ENCODE results near the gene TOMT. TPM values are rescaled to one million over a fixed set of nuclear protein-coding genes. Genes with fewer than 3 reads are reported as not detected.

Gene TOMT
- total RNA-seq, 1 experiment from 2014 or later, result not detected

GRCh38 chr11:72100009-72100408, 5.7 kb upstream of the TOMT start:
- CTCF ChIA-PET, result interaction anchor here (0.6 to 1.3 kb wide), 4 partner anchors 8 to 62 kb away, joined by 3 to 4 read pairs (median 4); no protein-coding TSS in a partner anchor
- no peak for TF ChIP-seq CTCF (IDR thresholded peaks at IDR 0.05; ENCODE audit: unreplicated experiment)
- Mint-ChIP-seq H3K9me3 (ENCODE audit: low read depth, unreplicated experiment) (no peaks in the 10 kb centered on the region), H3K36me3 (ENCODE audit: insufficient read depth, unreplicated experiment) (peaks cover 40% of the 10 kb centered on the region), H3K4me1 (ENCODE audit: low read depth, unreplicated experiment) (peaks cover 20% of the 10 kb centered on the region), H3K27me3 (ENCODE audit: unreplicated experiment) (no peaks in the 10 kb centered on the region), H3K27ac (ENCODE audit: unreplicated experiment) (no peak overlapping the region), H3K4me3 (ENCODE audit: low read depth, unreplicated experiment) (no peak overlapping the region)
- no TSS peak for BruUV-seq (replicated peaks)
- intact Hi-C loops (cut with micrococcal nuclease; ENCODE audit: unreplicated experiment), result no loop called here
- DNase-seq, result no peak

- intact Hi-C loops (cut with micrococcal nuclease; ENCODE audit: unreplicated experiment), result no loop called here
- H3K4me3 Mint-ChIP-seq (ENCODE audit: low read depth, unreplicated experiment), result no peak overlapping the region
- H3K4me1 Mint-ChIP-seq (ENCODE audit: low read depth, unreplicated experiment), result peaks cover 20% of the 10 kb centered on the region
- no peak for TF ChIP-seq CTCF (IDR thresholded peaks at IDR 0.05; ENCODE audit: unreplicated experiment)
- no peak for DNase-seq
- H3K27me3 Mint-ChIP-seq (ENCODE audit: unreplicated experiment), result no peaks in the 10 kb centered on the region
- H3K36me3 Mint-ChIP-seq (ENCODE audit: insufficient read depth, unreplicated experiment), result peaks cover 36% of the 10 kb centered on the region
- peak overlapping the region; percentile 71 for H3K27ac Mint-ChIP-seq (ENCODE audit: unreplicated experiment)
- CTCF ChIA-PET, result interaction anchor here (0.6 to 1.1 kb wide), 2 partner anchors 8 to 62 kb away, joined by 3 to 4 read pairs; no protein-coding TSS in a partner anchor
- BruUV-seq (replicated peaks), result no TSS peak
- no peaks in the 10 kb centered on the region for H3K9me3 Mint-ChIP-seq (ENCODE audit: low read depth, unreplicated experiment)
Measured at GRCh38 chr11:72100462-72100861, 5.3 kb upstream of the TOMT start.

- TSS peak; percentile 65 for BruUV-seq (replicated peaks)
- no peaks in the 10 kb centered on the region for H3K27me3 Mint-ChIP-seq (ENCODE audit: unreplicated experiment)
- intact Hi-C loops (cut with micrococcal nuclease; ENCODE audit: unreplicated experiment), result no loop called here
- H3K36me3 Mint-ChIP-seq (ENCODE audit: insufficient read depth, unreplicated experiment), result peaks cover 36% of the 10 kb centered on the region
- no peak for DNase-seq
- CTCF ChIA-PET, result interaction anchor here (0.9 to 1.1 kb wide), 3 partner anchors 9 to 174 kb away, joined by 3 read pairs; no protein-coding TSS in a partner anchor
- H3K27ac Mint-ChIP-seq (ENCODE audit: unreplicated experiment), result peak overlapping the region; percentile 71
- no peaks in the 10 kb centered on the region for H3K9me3 Mint-ChIP-seq (ENCODE audit: low read depth, unreplicated experiment)
- H3K4me1 Mint-ChIP-seq (ENCODE audit: low read depth, unreplicated experiment), result peaks cover 20% of the 10 kb centered on the region
- TF ChIP-seq CTCF (IDR thresholded peaks at IDR 0.05; ENCODE audit: unreplicated experiment), result no peak
- H3K4me3 Mint-ChIP-seq (ENCODE audit: low read depth, unreplicated experiment), result peak overlapping the region; percentile 75
Measured at GRCh38 chr11:72102162-72102561, 3.6 kb upstream of the TOMT start.

- Mint-ChIP-seq H3K4me3 (ENCODE audit: low read depth, unreplicated experiment) (peak overlapping the region; percentile 75), H3K4me1 (ENCODE audit: low read depth, unreplicated experiment) (peaks cover 20% of the 10 kb centered on the region), H3K36me3 (ENCODE audit: insufficient read depth, unreplicated experiment) (peaks cover 36% of the 10 kb centered on the region), H3K27ac (ENCODE audit: unreplicated experiment) (peak overlapping the region; percentile 71), H3K9me3 (ENCODE audit: low read depth, unreplicated experiment) (no peaks in the 10 kb centered on the region), H3K27me3 (ENCODE audit: unreplicated experiment) (no peaks in the 10 kb centered on the region)
- no peak for TF ChIP-seq CTCF (IDR thresholded peaks at IDR 0.05; ENCODE audit: unreplicated experiment)
- intact Hi-C loops (cut with micrococcal nuclease; ENCODE audit: unreplicated experiment), result no loop called here
- DNase-seq, result no peak
- CTCF ChIA-PET, result interaction anchor here (0.9 to 1.1 kb wide), 3 partner anchors 9 to 175 kb away, joined by 3 read pairs; no protein-coding TSS in a partner anchor
- no TSS peak for BruUV-seq (replicated peaks)
Measured at GRCh38 chr11:72102631-72102945, 3.1 kb upstream of the TOMT start.
